ENCODE data around the gene DBT. TPM values are rescaled to one million over a fixed set of nuclear protein-coding genes. Genes with fewer than 3 reads are reported as not detected.
"Not testable (repeated sequence)": the region's sequence is repeated elsewhere in the genome, so short reads cannot be mapped to it uniquely, and the experiment has no call there.

The DBT gene
- total RNA-seq, 4 donors from 2014 or later = 6.4 to 9.9 (median 8.2) TPM

DNA sequence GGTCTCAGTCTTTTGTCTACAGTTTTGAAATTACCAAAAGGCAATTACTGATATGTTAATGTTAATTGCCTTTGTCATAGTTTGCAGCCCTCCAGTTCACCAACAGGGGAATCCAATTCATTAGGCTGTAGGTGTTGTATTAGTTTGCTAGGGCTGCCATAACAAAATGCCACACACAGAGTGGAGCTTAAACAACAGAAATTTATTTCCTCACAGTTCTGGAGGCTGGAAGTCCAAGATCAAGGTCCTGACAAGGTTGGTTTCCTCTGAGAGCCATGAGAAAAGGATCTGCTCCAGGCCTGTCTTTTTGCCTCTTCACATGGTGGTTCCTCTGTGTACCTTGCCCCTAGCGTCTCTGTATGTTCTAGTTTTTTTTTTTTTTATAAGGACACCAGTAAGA, 17.6 kb upstream of the DBT start:
- 79 to 82% methylated on average over 1 of the region's 1 CpG for WGBS, 2 donors
- no peak for DNase-seq (ENCODE audit: low spot score in 2 of 2)
- intact Hi-C loops (cut with DNase I; ENCODE audit: low total_unique reads) = no loop called here
- H3K4me3 ChIP-seq (ENCODE audit: low read depth, poor library complexity, severe bottlenecking) = no peak overlapping the region
- TF ChIP-seq, protein P1, sequence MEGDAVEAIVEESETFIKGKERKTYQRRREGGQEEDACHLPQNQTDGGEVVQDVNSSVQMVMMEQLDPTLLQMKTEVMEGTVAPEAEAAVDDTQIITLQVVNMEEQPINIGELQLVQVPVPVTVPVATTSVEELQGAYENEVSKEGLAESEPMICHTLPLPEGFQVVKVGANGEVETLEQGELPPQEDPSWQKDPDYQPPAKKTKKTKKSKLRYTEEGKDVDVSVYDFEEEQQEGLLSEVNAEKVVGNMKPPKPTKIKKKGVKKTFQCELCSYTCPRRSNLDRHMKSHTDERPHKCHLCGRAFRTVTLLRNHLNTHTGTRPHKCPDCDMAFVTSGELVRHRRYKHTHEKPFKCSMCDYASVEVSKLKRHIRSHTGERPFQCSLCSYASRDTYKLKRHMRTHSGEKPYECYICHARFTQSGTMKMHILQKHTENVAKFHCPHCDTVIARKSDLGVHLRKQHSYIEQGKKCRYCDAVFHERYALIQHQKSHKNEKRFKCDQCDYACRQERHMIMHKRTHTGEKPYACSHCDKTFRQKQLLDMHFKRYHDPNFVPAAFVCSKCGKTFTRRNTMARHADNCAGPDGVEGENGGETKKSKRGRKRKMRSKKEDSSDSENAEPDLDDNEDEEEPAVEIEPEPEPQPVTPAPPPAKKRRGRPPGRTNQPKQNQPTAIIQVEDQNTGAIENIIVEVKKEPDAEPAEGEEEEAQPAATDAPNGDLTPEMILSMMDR (IDR thresholded peaks at IDR 0.05) = no peak
- TF ChIP-seq POLR2A (IDR thresholded peaks at IDR 0.05) = no peak

DNA sequence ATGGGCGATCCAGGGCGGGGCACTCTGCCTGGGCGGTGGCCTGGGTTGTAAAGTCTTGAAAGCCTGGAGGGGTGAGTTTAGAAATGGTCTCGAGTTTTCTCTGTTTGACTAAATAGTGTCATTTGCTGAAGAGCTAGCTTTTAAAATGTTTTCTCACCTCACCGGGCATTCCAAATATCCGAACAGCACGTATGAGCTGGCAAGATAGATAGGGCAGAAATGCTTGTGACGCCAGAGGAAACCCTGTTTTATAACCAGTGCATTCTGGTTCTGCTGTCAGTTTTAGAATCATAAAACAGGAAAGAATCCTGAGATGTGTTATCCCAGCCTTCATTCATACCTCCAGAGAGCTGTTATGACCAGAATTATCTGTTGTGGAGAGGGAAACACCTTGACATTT, 17.1 kb upstream of the DBT start:
- WGBS, 2 donors = 0 to 1% methylated on average over 8 of the region's 8 CpGs
- TF ChIP-seq POLR2A (IDR thresholded peaks at IDR 0.05) = no peak
- TF ChIP-seq, protein P1 (IDR thresholded peaks at IDR 0.05) = no peak
- peak overlapping the region; percentile 96 for H3K4me3 ChIP-seq (ENCODE audit: low read depth, poor library complexity, severe bottlenecking)
- intact Hi-C loops (cut with DNase I; ENCODE audit: low total_unique reads) = no loop called here
- DNase-seq (ENCODE audit: low spot score in 2 of 2) = no peak

DNA sequence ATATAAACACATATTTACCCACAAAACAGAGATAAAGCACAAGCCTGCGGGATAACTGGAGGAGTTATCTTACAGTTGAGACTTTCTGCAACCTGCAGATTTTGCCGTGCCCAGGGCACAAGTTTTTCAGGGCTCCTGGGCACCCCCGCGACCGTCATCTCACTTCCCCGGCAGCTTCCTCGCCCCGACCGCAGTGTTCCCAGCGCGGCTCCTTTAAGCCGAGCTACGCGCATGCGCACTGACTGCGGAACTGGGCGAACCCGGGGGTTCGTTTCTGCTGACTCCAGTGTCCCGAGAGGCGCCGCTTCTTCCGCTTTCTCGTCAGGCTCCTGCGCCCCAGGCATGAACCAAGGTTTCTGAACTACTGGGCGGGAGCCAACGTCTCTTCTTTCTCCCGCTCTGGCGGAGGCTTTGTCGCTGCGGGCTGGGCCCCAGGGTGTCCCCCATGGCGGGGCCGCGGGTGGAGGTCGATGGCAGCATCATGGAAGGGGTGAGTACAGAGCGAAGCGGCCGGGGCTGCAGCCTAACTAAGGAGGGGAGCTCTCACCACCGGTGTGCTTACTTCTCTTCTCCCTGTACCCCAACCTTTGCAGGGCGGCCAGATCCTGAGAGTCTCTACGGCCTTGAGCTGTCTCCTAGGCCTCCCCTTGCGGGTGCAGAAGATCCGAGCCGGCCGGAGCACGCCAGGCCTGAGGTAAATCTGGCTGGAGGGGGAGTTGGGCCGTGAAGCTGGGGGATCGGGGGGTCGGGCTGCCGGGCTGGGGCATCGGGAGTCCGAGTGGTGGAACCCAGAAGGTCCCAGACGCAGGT, 16.5 kb upstream of the DBT start, which contains the start of gene RTCA:
TSS of gene RTCA (plus strand) at position 286 of the 810 bp plus-strand sequence. CDS start at position 446, 160 bp downstream.
- peak within 1 kb of the TSS; percentile 96 for H3K4me3 ChIP-seq (ENCODE audit: low read depth, poor library complexity, severe bottlenecking)
- DNase-seq (ENCODE audit: low spot score in 2 of 2) = peak; percentile 96 to 99
- intact Hi-C loops (cut with DNase I; ENCODE audit: low total_unique reads) = no loop called here
- TF ChIP-seq POLR2A (IDR thresholded peaks at IDR 0.05) = no peak
- TF ChIP-seq, protein P1 (IDR thresholded peaks at IDR 0.05) = no peak
- 0% methylated on average over 47 to 53 of the region's 53 CpGs for WGBS, 2 donors

DNA sequence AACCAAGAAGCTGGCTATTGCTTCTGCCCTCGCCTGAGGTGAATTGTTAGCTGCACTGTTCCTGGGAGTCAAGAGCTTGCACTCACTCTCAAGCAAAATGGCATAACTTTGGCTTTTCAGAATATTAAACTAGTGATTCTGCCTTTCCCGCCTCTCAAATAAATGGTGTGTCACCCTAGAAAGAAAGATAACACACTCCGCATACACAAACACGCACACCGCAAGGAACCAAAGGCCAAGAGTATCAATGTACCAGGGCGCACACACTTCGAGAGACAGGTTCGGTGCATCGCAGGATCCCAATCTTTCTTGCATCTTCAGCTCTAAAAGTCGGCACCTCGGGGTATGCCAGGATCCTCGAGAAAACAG, 15.9 kb upstream of the DBT start:
- DNase-seq (ENCODE audit: low spot score in 2 of 2) = no peak
- 0 to 2% methylated on average over 12 of the region's 12 CpGs for WGBS, 2 donors

DNA sequence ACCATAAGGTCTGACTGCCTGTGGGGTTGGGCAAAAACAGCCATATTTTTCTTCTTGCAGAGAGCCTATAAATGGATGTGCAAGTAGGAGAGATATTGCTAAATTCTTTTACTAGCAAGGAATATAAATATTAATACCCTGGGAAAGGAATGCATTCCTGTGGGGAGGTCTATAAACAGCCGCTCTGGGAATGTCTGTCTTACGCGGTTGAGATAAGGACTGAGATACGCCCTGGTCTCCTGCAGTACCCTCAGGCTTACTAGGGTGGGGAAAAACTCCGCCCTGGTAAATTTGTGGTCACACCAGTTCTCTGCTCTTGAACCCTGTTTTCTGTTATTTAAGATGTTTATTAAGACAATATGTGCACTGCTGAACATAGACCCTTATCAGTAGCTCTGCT, 14.4 kb upstream of the DBT start:
- intact Hi-C loops (cut with DNase I; ENCODE audit: low total_unique reads); DNase-seq (ENCODE audit: low spot score in 2 of 2); H3K4me3 ChIP-seq (ENCODE audit: low read depth, poor library complexity, severe bottlenecking): not testable (repeated sequence)
- WGBS, 2 donors = 92 to 97% methylated on average over 5 of the region's 5 CpGs

More for the DNA sequence above, 15.9 kb upstream of the DBT start:
- peak overlapping the region; percentile 96 for H3K4me3 ChIP-seq (ENCODE audit: low read depth, poor library complexity, severe bottlenecking)
- intact Hi-C loops (cut with DNase I; ENCODE audit: low total_unique reads) = no loop called here
- no peak for TF ChIP-seq POLR2A (IDR thresholded peaks at IDR 0.05)
- TF ChIP-seq, protein P1 (IDR thresholded peaks at IDR 0.05) = no peak

DNA sequence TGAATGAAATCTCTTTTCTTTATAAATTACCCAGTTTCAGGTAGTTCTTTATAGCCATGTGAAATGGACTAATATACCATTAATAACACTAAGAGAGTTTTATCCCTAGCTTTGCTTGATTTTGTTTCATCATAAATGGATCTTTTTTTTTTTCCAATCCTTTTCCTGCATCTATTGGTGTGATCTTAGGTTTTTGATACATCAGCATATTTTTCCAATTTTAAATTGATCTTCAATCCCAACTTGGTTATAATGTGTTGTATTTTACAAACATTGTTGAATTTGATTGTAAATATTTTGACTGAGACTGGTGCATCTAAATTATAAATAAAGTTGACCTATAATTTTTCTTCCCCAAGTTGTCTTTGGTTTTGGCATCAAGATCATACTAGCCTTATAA, 12.1 kb upstream of the DBT start:
- intact Hi-C loops (cut with DNase I; ENCODE audit: low total_unique reads) = no loop called here
- DNase-seq (ENCODE audit: low spot score in 2 of 2) = no peak
- H3K4me3 ChIP-seq (ENCODE audit: low read depth, poor library complexity, severe bottlenecking) = no peak overlapping the region
- no peak for TF ChIP-seq POLR2A (IDR thresholded peaks at IDR 0.05)
- TF ChIP-seq, protein P1 (IDR thresholded peaks at IDR 0.05) = no peak

DNA sequence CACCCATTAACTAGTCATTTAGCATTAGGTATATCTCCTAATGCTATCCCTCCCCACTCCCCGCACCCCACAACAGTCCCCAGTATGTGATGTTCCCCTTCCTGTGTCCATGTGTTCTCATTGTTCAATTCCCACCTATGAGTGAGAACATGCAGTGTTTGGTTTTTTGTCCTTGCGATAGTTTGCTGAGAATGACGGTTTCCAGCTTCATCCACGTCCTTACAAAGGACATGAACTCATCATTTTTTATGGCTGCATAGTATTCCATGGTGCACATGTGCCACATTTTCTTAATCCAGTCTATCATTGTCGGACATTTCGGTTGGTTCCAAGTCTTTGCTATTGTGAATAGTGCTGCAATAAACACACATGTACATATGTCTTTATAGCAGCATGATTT, 8.8 kb upstream of the DBT start:
- WGBS, 2 donors = 80 to 89% methylated on average over 6 of the region's 6 CpGs
- intact Hi-C loops (cut with DNase I; ENCODE audit: low total_unique reads); DNase-seq (ENCODE audit: low spot score in 2 of 2); H3K4me3 ChIP-seq (ENCODE audit: low read depth, poor library complexity, severe bottlenecking): not testable (repeated sequence)

DNA sequence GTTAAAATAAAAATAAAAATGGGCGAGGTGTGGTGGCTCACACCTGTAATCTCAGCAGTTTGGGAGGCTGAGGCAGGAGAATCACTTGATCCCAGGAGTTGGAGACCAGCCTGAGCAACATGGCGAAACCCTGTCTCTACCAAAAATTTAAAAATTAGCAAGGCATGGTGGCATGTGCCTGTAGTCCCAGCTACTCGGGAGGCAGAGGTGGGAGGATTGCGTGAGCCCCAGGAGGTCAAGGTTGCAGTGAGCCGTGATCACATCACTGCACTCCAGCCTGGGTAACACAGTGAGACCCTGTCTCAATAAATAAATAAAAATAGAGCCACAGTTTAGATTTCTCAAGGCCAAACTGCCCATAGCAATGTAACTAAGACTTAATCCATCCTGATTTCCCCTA, 6.6 kb upstream of the DBT start:
- H3K4me3 ChIP-seq (ENCODE audit: low read depth, poor library complexity, severe bottlenecking); intact Hi-C loops (cut with DNase I; ENCODE audit: low total_unique reads); DNase-seq (ENCODE audit: low spot score in 2 of 2): not testable (repeated sequence)
- 89 to 93% methylated on average over 5 of the region's 5 CpGs for WGBS, 2 donors

All from lower leg skin (tissue), 4 donors.